Activated B cell treated with CpG ODN at 0.5 μM for 24 hours (primary cell): ENCODE data around the gene GNB4. TPM values are rescaled to one million over a fixed set of nuclear protein-coding genes. Genes with fewer than 3 reads are reported as not detected.

Source experiments
- ATAC-seq: fragments of 200-7000 bp; cut with Tn5 transposase; one replicate; pipeline ENCODE4 v1.10.0; 2021; ENCODE audit warnings: low read depth, mild to moderate bottlenecking, moderate library complexity
- CTCF ChIA-PET: fragments of 350-600 bp; sonication (Branson Sonifier 250); formaldehyde crosslinking; loops from one replicate; lab custom pipeline; 2021; ENCODE audit warnings: antibody characterized with exemption; lab: Charles Lee
- POLR2A ChIA-PET: fragments of 350-600 bp; sonication (Branson Sonifier 250); formaldehyde crosslinking; loops from one replicate; lab custom pipeline; 2021; ENCODE audit warnings: antibody characterized with exemption; lab: Charles Lee
- DNase-seq: peaks from one replicate; pipeline ENCODE4 v3.0.0; 2022
- H3K27ac Mint-ChIP-seq: one replicate; pipeline ENCODE4 v1.8.0; 2020; ENCODE audit warnings: mixed read lengths
- H3K27me3 Mint-ChIP-seq: one replicate; pipeline ENCODE4 v1.8.0; 2021; ENCODE audit warnings: mixed read lengths
- H3K36me3 Mint-ChIP-seq: one replicate; pipeline ENCODE4 v1.8.0; 2021; ENCODE audit warnings: low read depth, mixed read lengths
- H3K4me1 Mint-ChIP-seq: one replicate; pipeline ENCODE4 v1.8.0; 2021; ENCODE audit warnings: mixed read lengths
- H3K4me3 Mint-ChIP-seq: one replicate; pipeline ENCODE4 v1.8.0; 2020; ENCODE audit warnings: mild to moderate bottlenecking, mixed read lengths
- H3K9me3 Mint-ChIP-seq: one replicate; pipeline ENCODE4 v1.8.0; 2020; ENCODE audit warnings: mixed read lengths
- CTCF ChIP-seq: fragments of 200-600 bp; IDR thresholded peaks from one replicate; pipeline ENCODE4 v1.8.0; 2022; ENCODE audit warnings: antibody characterized with exemption, mild to moderate bottlenecking
- intact Hi-C: fragments of 100-400 bp; cut with micrococcal nuclease; formaldehyde crosslinking; loops from one replicate; pipeline ENCODE4 v1.15.1; 2024
- total RNA-seq: library from RNA; stranded (reverse); gene quantifications from 2 replicates; pipeline ENCODE4 v1.2.3, GENCODE V29; 2022

The GNB4 gene
- total RNA-seq, 1 donor from 2014 or later: 22.7 TPM

- TF ChIP-seq CTCF: no peak
- CTCF ChIA-PET: no interaction called here
Measured at GRCh38 chr3:179398574-179399231, 52.6 kb downstream of the GNB4 start.

GRCh38 chr3:179391906-179392305 lies 59.4 kb downstream of the GNB4 start:
- peaks cover 11% of the 10 kb centered on the region for H3K4me1 Mint-ChIP-seq
- CTCF ChIA-PET: no interaction called here
- H3K27ac Mint-ChIP-seq: no peak overlapping the region
- peaks cover 61% of the 10 kb centered on the region for H3K36me3 Mint-ChIP-seq
- no peak for DNase-seq
- H3K9me3 Mint-ChIP-seq: no peaks in the 10 kb centered on the region
- TF ChIP-seq CTCF: no peak
- intact Hi-C loops: no loop called here
- no peak for ATAC-seq
- no peaks in the 10 kb centered on the region for H3K27me3 Mint-ChIP-seq
- no peak overlapping the region for H3K4me3 Mint-ChIP-seq
- POLR2A ChIA-PET: no interaction called here

More at GRCh38 chr3:179398574-179399231, 52.6 kb downstream of the GNB4 start:
- Mint-ChIP-seq H3K4me1 (no peaks in the 10 kb centered on the region), H3K36me3 (peaks cover 60% of the 10 kb centered on the region), H3K4me3 (no peak overlapping the region), H3K9me3 (no peaks in the 10 kb centered on the region), H3K27me3 (no peaks in the 10 kb centered on the region), H3K27ac (no peak overlapping the region)
- POLR2A ChIA-PET: interaction anchor here (0.7 kb wide), 1 partner anchor 31 kb away, joined by 3 read pairs; no protein-coding TSS in a partner anchor
- intact Hi-C loops: no loop called here
- ATAC-seq: no peak
- no peak for DNase-seq

- no peak for TF ChIP-seq CTCF
- Mint-ChIP-seq H3K4me3 (no peak overlapping the region), H3K27ac (no peak overlapping the region), H3K27me3 (no peaks in the 10 kb centered on the region), H3K4me1 (no peaks in the 10 kb centered on the region), H3K36me3 (peaks cover 66% of the 10 kb centered on the region), H3K9me3 (no peaks in the 10 kb centered on the region)
- ChIA-PET POLR2A (no interaction called here), CTCF (no interaction called here)
- intact Hi-C loops: no loop called here
- DNase-seq (no peak), ATAC-seq (no peak)
Measured at GRCh38 chr3:179376474-179376873, 74.8 kb downstream of the GNB4 start.

- no peak for DNase-seq
- ChIA-PET CTCF (no interaction called here), POLR2A (no interaction called here)
- H3K9me3 Mint-ChIP-seq: no peaks in the 10 kb centered on the region
- H3K27me3 Mint-ChIP-seq: no peaks in the 10 kb centered on the region
- intact Hi-C loops: no loop called here
- no peak overlapping the region for H3K27ac Mint-ChIP-seq
- H3K4me1 Mint-ChIP-seq: no peaks in the 10 kb centered on the region
- no peak overlapping the region for H3K4me3 Mint-ChIP-seq
- no peak for ATAC-seq
- no peak for TF ChIP-seq CTCF
- H3K36me3 Mint-ChIP-seq: peaks cover 69% of the 10 kb centered on the region
Measured at GRCh38 chr3:179375091-179375999, 75.9 kb downstream of the GNB4 start.

- Mint-ChIP-seq H3K27ac (no peak overlapping the region), H3K27me3 (no peaks in the 10 kb centered on the region), H3K36me3 (peaks cover 59% of the 10 kb centered on the region), H3K4me3 (no peak overlapping the region), H3K4me1 (no peaks in the 10 kb centered on the region), H3K9me3 (no peaks in the 10 kb centered on the region)
- ChIA-PET CTCF (no interaction called here), POLR2A (no interaction called here)
- DNase-seq: no peak
- ATAC-seq: no peak
- no peak for TF ChIP-seq CTCF
- intact Hi-C loops: no loop called here
Measured at GRCh38 chr3:179373938-179374337, 77.3 kb downstream of the GNB4 start.
